H9 (cell line): ENCODE measurements around the gene NRDE2. TPM values are rescaled to one million over a fixed set of nuclear protein-coding genes. Genes with fewer than 3 reads are reported as not detected.

ENCODE experiments used
- DNase-seq: peaks from one replicate; pipeline ENCODE4 v3.0.0-alpha.2; 2017
- H2AFZ ChIP-seq: one replicate; pipeline ENCODE4 v1.6.1; 2013; ENCODE audit warnings: mild to moderate bottlenecking, low read length, control low read depth, moderate library complexity
- H2AK5ac ChIP-seq: 2 replicates; pipeline ENCODE4 v1.6.1; 2013; ENCODE audit warnings: low read length, control low read depth, mixed read lengths; ENCODE audit not compliant: insufficient read length
- H2BK120ac ChIP-seq: one replicate; pipeline ENCODE4 v1.6.1; 2013; ENCODE audit warnings: low read depth, mild to moderate bottlenecking, low read length, control low read depth, inconsistent platforms; ENCODE audit not compliant: poor library complexity, severe bottlenecking
- H2BK12ac ChIP-seq: 2 replicates; pipeline ENCODE4 v1.6.1; 2013; ENCODE audit warnings: low read length, control low read depth, mixed read lengths, low read depth; ENCODE audit not compliant: insufficient read length
- H2BK15ac ChIP-seq: 2 replicates; pipeline ENCODE4 v1.6.1; 2013; ENCODE audit warnings: low read depth, low read length, control low read depth
- H2BK20ac ChIP-seq: one replicate; pipeline ENCODE4 v1.6.1; 2013; ENCODE audit warnings: low read depth, mild to moderate bottlenecking, low read length, control low read depth, inconsistent platforms; ENCODE audit not compliant: poor library complexity, severe bottlenecking
- H2BK5ac ChIP-seq: 2 replicates; pipeline ENCODE4 v1.6.1; 2013; ENCODE audit warnings: low read length, control low read depth, mixed read lengths; ENCODE audit not compliant: insufficient read length
- H3K14ac ChIP-seq: 2 replicates; pipeline ENCODE4 v1.6.1; 2013; ENCODE audit warnings: low read length, control low read depth; ENCODE audit not compliant: insufficient read depth
- H3K18ac ChIP-seq: 2 replicates; pipeline ENCODE4 v1.6.1; 2013; ENCODE audit warnings: low read depth, mild to moderate bottlenecking, mixed read lengths, low read length, control low read depth; ENCODE audit not compliant: insufficient read length
- H3K23ac ChIP-seq: 2 replicates; pipeline ENCODE4 v1.6.1; 2013; ENCODE audit warnings: low read length, control low read depth, mixed read lengths, low read depth; ENCODE audit not compliant: insufficient read length
- H3K23me2 ChIP-seq: 2 replicates; pipeline ENCODE4 v1.6.1; 2013; ENCODE audit warnings: low read depth, mild to moderate bottlenecking, mixed read lengths, low read length, control low read depth; ENCODE audit not compliant: insufficient read length, poor library complexity, severe bottlenecking
- H3K27ac ChIP-seq: 2 replicates; pipeline ENCODE4 v1.5.1; 2013; ENCODE audit warnings: low read length, control low read depth, mixed read lengths, low read depth; ENCODE audit not compliant: insufficient read length
- H3K27me3 ChIP-seq: 2 replicates; pipeline ENCODE4 v1.6.1; 2013; ENCODE audit warnings: low read length, control low read depth, inconsistent platforms; ENCODE audit not compliant: insufficient read depth
- H3K4ac ChIP-seq: 2 replicates; pipeline ENCODE4 v1.6.1; 2013; ENCODE audit warnings: low read depth, mild to moderate bottlenecking, control low read depth, inconsistent platforms, low read length, moderate library complexity
- H3K4me1 ChIP-seq: 2 replicates; pipeline ENCODE4 v1.6.1; 2013; ENCODE audit warnings: low read length, control low read depth, inconsistent platforms; ENCODE audit not compliant: insufficient read depth
- H3K4me2 ChIP-seq: 2 replicates; pipeline ENCODE4 v1.6.1; 2013; ENCODE audit warnings: low read length, control low read depth, mixed read lengths; ENCODE audit not compliant: insufficient read length, insufficient read depth
- H3K56ac ChIP-seq: 2 replicates; pipeline ENCODE4 v1.6.1; 2013; ENCODE audit warnings: low read depth, mild to moderate bottlenecking, mixed read lengths, low read length, control low read depth; ENCODE audit not compliant: insufficient read length
- H3K79me1 ChIP-seq: 2 replicates; pipeline ENCODE4 v1.6.1; 2013; ENCODE audit warnings: low read depth, mild to moderate bottlenecking, moderate library complexity, low read length, control low read depth, inconsistent platforms; ENCODE audit not compliant: insufficient read depth, poor library complexity, severe bottlenecking
- H3K79me2 ChIP-seq: 2 replicates; pipeline ENCODE4 v1.6.1; 2013; ENCODE audit warnings: low read length, control low read depth, inconsistent platforms; ENCODE audit not compliant: insufficient read depth
- H3K9ac ChIP-seq: 2 replicates; pipeline ENCODE4 v1.6.1; 2013; ENCODE audit warnings: low read length, control low read depth, mixed read lengths; ENCODE audit not compliant: insufficient read length; ENCODE audit errors: extremely low read depth
- H3K9me3 ChIP-seq: one replicate; pipeline ENCODE4 v1.6.1; 2013; ENCODE audit warnings: low read depth, low read length, inconsistent platforms; ENCODE audit not compliant: control insufficient read depth
- H3T11ph ChIP-seq: one replicate; pipeline ENCODE4 v1.6.1; 2013; ENCODE audit warnings: mild to moderate bottlenecking, low read length, control low read depth, inconsistent platforms
- H4K20me1 ChIP-seq: one replicate; pipeline ENCODE4 v1.6.1; 2013; ENCODE audit not compliant: control insufficient read depth, insufficient read length, insufficient read depth
- H4K5ac ChIP-seq: 2 replicates; pipeline ENCODE4 v1.6.1; 2013; ENCODE audit warnings: low read depth, mild to moderate bottlenecking, mixed read lengths, low read length, control low read depth; ENCODE audit not compliant: insufficient read length
- H4K8ac ChIP-seq: replicated peaks from 2 replicates; pipeline ENCODE4 v1.6.1; 2013; ENCODE audit warnings: low read length, control low read depth, mixed read lengths, low read depth; ENCODE audit not compliant: insufficient read length
- H4K91ac ChIP-seq: 2 replicates; pipeline ENCODE4 v1.6.1; 2013; ENCODE audit warnings: low read depth, mild to moderate bottlenecking, moderate library complexity, mixed read lengths, low read length, control low read depth; ENCODE audit not compliant: insufficient read length
- H3K27ac Mint-ChIP-seq, 3 experiments: 2 replicates in 2 of 3; 3 replicates in 1 of 3; pipeline ENCODE4 v1.8.0; 2020 to 2021; ENCODE audit warnings: mixed read lengths in 3 of 3, mild to moderate bottlenecking in 1 of 3, moderate library complexity in 1 of 3
- H3K27me3 Mint-ChIP-seq: 2 replicates; pipeline ENCODE4 v1.8.0; 2021; ENCODE audit warnings: low read depth, mild to moderate bottlenecking, moderate library complexity, mixed read lengths
- H3K36me3 Mint-ChIP-seq, 3 experiments: 2 replicates in 2 of 3; 3 replicates in 1 of 3; pipeline ENCODE4 v1.8.0; 2020 to 2021; ENCODE audit warnings: low read depth in 3 of 3, mixed read lengths in 3 of 3; ENCODE audit not compliant: insufficient read depth in 1 of 3
- H3K4me1 Mint-ChIP-seq, 2 experiments: 2 replicates each; pipeline ENCODE4 v1.8.0; 2020; ENCODE audit warnings: mixed read lengths in 2 of 2
- H3K4me3 Mint-ChIP-seq, 2 experiments: 2 replicates in 1 of 2; 3 replicates in 1 of 2; pipeline ENCODE4 v1.8.0; 2020 to 2021; ENCODE audit warnings: mild to moderate bottlenecking in 2 of 2, mixed read lengths in 2 of 2, moderate library complexity in 1 of 2
- H3K9me3 Mint-ChIP-seq, 2 experiments: 2 replicates in 1 of 2; 3 replicates in 1 of 2; pipeline ENCODE4 v1.8.0; 2020; ENCODE audit warnings: mild to moderate bottlenecking in 2 of 2, mixed read lengths in 2 of 2, moderate library complexity in 1 of 2
- WGBS: extraction: QIAGEN DNeasy Blood & Tissue Kit; methylation state at CpG from one replicate; pipeline ENCODE4 v1.1.7; 2013; ENCODE audit warnings: missing lambda C conversion rate, low lambda C conversion rate, mixed read lengths; ENCODE audit not compliant: insufficient read length; ENCODE audit errors: extremely low coverage; 5-methylcytosine and 5-hydroxymethylcytosine counted together
- total RNA-seq: library from RNA; stranded (reverse); gene quantifications from 2 replicates; pipeline ENCODE4 v1.2.1, GENCODE V29; 2021
- TF ChIP-seq, protein P1 (sequence below): fragments of 200-600 bp; sonication (generic); conservative IDR thresholded peaks from 3 replicates; pipeline ENCODE4 v1.8.0; 2021; ENCODE audit warnings: antibody characterized with exemption, mild to moderate bottlenecking

Gene NRDE2
- total RNA-seq, 1 experiment from 2014 or later, result 21.2 TPM

- Histone ChIP-seq H3K79me2 (no peaks in the 10 kb centered on the region), H2BK20ac (no peak overlapping the region), H4K8ac (no peak overlapping the region), H3K56ac (no peak overlapping the region), H3K14ac (no peak overlapping the region), H3K9me3 (no peaks in the 10 kb centered on the region), H3K79me1 (no peaks in the 10 kb centered on the region), H3K23me2 (no peaks in the 10 kb centered on the region), H4K20me1 (no peaks in the 10 kb centered on the region), H2BK12ac (no peak overlapping the region), H2AFZ (no peak overlapping the region), H3T11ph (no peak overlapping the region), H3K27me3 (no peaks in the 10 kb centered on the region), H2BK15ac (no peak overlapping the region), H2AK5ac (no peak overlapping the region), H3K18ac (no peak overlapping the region), H3K27ac (no peak overlapping the region), H3K4ac (no peak overlapping the region), H2BK120ac (no peak overlapping the region), H4K5ac (no peak overlapping the region), H3K9ac (no peak overlapping the region), H3K4me2 (no peak overlapping the region), H3K4me1 (peaks cover 14% of the 10 kb centered on the region; the same call in 1 of the 2 replicates), H2BK5ac (no peak overlapping the region), H4K91ac (no peak overlapping the region), H3K23ac (no peak overlapping the region)
- H3K9me3 Mint-ChIP-seq, result peaks cover 5 to 8% of the 10 kb centered on the region in 2 experiments
- no CpG with 5 or more reads among the region's 7 CpGs for WGBS
- peaks cover 27 to 31% of the 10 kb centered on the region in 2 experiments for H3K4me1 Mint-ChIP-seq
- peaks cover 11 to 59% (median 40%) of the 10 kb centered on the region in 3 experiments; a peak in 6 of 7 replicates for H3K36me3 Mint-ChIP-seq
- no peak for DNase-seq
- H3K27ac Mint-ChIP-seq, result peak overlapping the region in 1 of 3 experiments; percentile 62; a peak in 2 of 7 replicates
- no peaks in the 10 kb centered on the region for H3K27me3 Mint-ChIP-seq
- TF ChIP-seq, protein P1, sequence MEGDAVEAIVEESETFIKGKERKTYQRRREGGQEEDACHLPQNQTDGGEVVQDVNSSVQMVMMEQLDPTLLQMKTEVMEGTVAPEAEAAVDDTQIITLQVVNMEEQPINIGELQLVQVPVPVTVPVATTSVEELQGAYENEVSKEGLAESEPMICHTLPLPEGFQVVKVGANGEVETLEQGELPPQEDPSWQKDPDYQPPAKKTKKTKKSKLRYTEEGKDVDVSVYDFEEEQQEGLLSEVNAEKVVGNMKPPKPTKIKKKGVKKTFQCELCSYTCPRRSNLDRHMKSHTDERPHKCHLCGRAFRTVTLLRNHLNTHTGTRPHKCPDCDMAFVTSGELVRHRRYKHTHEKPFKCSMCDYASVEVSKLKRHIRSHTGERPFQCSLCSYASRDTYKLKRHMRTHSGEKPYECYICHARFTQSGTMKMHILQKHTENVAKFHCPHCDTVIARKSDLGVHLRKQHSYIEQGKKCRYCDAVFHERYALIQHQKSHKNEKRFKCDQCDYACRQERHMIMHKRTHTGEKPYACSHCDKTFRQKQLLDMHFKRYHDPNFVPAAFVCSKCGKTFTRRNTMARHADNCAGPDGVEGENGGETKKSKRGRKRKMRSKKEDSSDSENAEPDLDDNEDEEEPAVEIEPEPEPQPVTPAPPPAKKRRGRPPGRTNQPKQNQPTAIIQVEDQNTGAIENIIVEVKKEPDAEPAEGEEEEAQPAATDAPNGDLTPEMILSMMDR, result no peak
- no peak overlapping the region for H3K4me3 Mint-ChIP-seq
Observed at GRCh38 chr14:90299408-90299807, 32.3 kb downstream of the NRDE2 start.
